GM21723 (cell line): ENCODE measurements around the gene TNPO1.

Experiments used
- ATAC-seq: cut with Tn5 transposase; IDR thresholded peaks from one replicate; pipeline ENCODE4 v1.9.1; 2021; ENCODE audit warnings: mild to moderate bottlenecking, moderate library complexity; ENCODE audit not compliant: unreplicated experiment

The TNPO1 gene

GRCh38 chr5:72817671-72818266 is 1.3 kb downstream of the TNPO1 start:
- ATAC-seq: no peak

GRCh38 chr5:72818866-72819534 is 2.5 kb downstream of the TNPO1 start:
- peak; percentile 27 for ATAC-seq

GRCh38 chr5:72821776-72822175 is 5.3 kb downstream of the TNPO1 start:
- ATAC-seq: no peak

- ATAC-seq: no peak
Observed at GRCh38 chr5:72822944-72823343, 6.5 kb downstream of the TNPO1 start.

- ATAC-seq: no peak
Observed at GRCh38 chr5:72829707-72830106, 13.2 kb downstream of the TNPO1 start.

- no peak for ATAC-seq
Observed at GRCh38 chr5:72830362-72830761, 13.9 kb downstream of the TNPO1 start.

- ATAC-seq: no peak
Observed at GRCh38 chr5:72831685-72832084, 15.2 kb downstream of the TNPO1 start.

GRCh38 chr5:72834924-72835323 is 18.5 kb downstream of the TNPO1 start:
- no peak for ATAC-seq

- ATAC-seq: no peak
Observed at GRCh38 chr5:72835633-72836032, 19.2 kb downstream of the TNPO1 start.

GRCh38 chr5:72836810-72837209 is 20.3 kb downstream of the TNPO1 start:
- ATAC-seq: no peak

- no peak for ATAC-seq
Observed at GRCh38 chr5:72837524-72838096, 21.1 kb downstream of the TNPO1 start.

GRCh38 chr5:72840041-72840440 is 23.6 kb downstream of the TNPO1 start:
- no peak for ATAC-seq

GRCh38 chr5:72841756-72842535 is 25.5 kb downstream of the TNPO1 start:
- no peak for ATAC-seq

GRCh38 chr5:72842816-72843215 is 26.4 kb downstream of the TNPO1 start:
- no peak for ATAC-seq

GRCh38 chr5:72844218-72844603 is 27.8 kb downstream of the TNPO1 start:
- no peak for ATAC-seq

- no peak for ATAC-seq
Observed at GRCh38 chr5:72845889-72846288, 29.4 kb downstream of the TNPO1 start.

- ATAC-seq: no peak
Observed at GRCh38 chr5:72846483-72846882, 30.0 kb downstream of the TNPO1 start.

GRCh38 chr5:72847439-72847838 is 31.0 kb downstream of the TNPO1 start:
- ATAC-seq: no peak

- ATAC-seq: peak; percentile 82
Observed at GRCh38 chr5:72847989-72848473, 31.6 kb downstream of the TNPO1 start.

- peak; percentile 59 for ATAC-seq
Observed at GRCh38 chr5:72848474-72849428, 32.3 kb downstream of the TNPO1 start.
